Measurements from ENCODE around the gene LZTR1.
"Not testable (repeated sequence)": the region's sequence is repeated elsewhere in the genome, so short reads cannot be mapped to it uniquely, and the experiment has no call there.

DNA sequence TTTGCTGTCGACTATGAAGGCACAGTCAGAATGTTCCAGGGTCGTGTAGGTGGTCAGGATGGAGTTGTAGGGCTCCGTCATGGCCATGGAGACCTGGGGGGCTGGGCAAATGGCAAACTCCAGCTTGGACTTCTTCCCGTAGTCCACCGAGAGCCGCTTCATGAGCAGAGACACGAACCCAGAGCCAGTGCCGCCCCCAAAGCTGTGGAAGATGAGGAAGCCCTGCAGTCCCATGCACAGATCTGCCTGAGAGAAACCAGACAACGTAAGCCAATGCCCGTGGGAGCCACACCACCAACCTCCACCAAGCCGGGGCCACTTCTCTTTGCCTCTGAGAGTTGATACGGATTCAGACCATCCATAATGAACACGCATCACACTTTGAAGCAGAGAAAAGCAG, 27.1 kb downstream of the LZTR1 start:
- TF ChIP-seq EZH2phosphoT487 (IDR thresholded peaks at IDR 0.05; ENCODE audit: low read length); EZH2 (optimal IDR thresholded peaks at IDR 0.05; ENCODE audit: low read depth, low read length): not testable (repeated sequence)
- TF ChIP-seq, protein P1, sequence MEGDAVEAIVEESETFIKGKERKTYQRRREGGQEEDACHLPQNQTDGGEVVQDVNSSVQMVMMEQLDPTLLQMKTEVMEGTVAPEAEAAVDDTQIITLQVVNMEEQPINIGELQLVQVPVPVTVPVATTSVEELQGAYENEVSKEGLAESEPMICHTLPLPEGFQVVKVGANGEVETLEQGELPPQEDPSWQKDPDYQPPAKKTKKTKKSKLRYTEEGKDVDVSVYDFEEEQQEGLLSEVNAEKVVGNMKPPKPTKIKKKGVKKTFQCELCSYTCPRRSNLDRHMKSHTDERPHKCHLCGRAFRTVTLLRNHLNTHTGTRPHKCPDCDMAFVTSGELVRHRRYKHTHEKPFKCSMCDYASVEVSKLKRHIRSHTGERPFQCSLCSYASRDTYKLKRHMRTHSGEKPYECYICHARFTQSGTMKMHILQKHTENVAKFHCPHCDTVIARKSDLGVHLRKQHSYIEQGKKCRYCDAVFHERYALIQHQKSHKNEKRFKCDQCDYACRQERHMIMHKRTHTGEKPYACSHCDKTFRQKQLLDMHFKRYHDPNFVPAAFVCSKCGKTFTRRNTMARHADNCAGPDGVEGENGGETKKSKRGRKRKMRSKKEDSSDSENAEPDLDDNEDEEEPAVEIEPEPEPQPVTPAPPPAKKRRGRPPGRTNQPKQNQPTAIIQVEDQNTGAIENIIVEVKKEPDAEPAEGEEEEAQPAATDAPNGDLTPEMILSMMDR (IDR thresholded peaks at IDR 0.05; ENCODE audit: low read length): not testable (repeated sequence)

Data from MM.1S (cell line).